Peyer's patch (tissue), 4 donors: Measurements from ENCODE around the gene PGGT1B.

Experiments used
- POLR2A ChIP-seq, 2 donors: fragments of 450-650 bp; IDR thresholded peaks; one replicate each; pipeline ENCODE4 v1.5.1; 2017; ENCODE audit warnings: antibody characterized with exemption in 2 of 2, mild to moderate bottlenecking in 2 of 2, moderate library complexity in 2 of 2
- TF ChIP-seq, protein P1 (sequence below), 6 experiments: fragments of 450-650 bp in 4 of 6; fragments of 200-600 bp in 2 of 6; sonication (generic) in 1 of 6; IDR thresholded peaks; one replicate each; pipeline ENCODE4 v1.5.1; 2017 to 2019; ENCODE audit warnings: antibody characterized with exemption in 6 of 6, mild to moderate bottlenecking in 3 of 6, moderate library complexity in 1 of 6

DNA sequence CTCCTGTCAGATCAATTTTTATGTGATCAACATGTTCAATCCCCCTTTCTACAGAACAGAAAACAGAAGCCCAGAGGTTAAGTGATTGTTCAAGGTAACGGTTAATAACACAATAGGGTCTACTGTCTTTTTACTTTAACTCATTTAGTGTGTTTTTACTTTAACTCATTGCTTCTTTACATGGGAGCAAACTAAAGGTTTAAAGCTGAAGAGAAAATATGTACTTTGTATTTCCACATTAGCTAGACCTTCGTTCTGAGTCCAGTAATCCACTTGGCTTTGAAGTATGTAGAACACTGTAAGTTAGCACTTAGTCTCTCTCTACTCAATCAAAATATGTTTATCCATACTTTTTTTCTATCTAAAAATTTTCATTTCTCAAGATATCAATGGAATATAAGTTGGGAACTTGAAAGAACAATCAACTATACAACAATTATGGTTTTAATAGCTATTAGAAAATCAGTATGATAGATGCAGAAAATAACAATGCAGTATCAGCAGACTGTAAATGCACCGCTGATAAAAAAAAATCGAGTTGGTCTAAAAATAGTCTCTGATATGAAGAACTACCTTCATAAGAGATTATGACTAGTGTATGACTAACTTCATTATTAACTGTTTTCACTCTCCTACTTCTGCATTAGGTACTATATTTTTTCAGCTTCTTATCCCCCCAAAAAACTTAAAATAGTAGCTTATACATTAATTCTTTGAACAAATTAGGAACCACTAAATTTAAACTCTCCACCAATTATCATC lies 20.6 kb downstream of the PGGT1B start:
- TF ChIP-seq, protein P1, sequence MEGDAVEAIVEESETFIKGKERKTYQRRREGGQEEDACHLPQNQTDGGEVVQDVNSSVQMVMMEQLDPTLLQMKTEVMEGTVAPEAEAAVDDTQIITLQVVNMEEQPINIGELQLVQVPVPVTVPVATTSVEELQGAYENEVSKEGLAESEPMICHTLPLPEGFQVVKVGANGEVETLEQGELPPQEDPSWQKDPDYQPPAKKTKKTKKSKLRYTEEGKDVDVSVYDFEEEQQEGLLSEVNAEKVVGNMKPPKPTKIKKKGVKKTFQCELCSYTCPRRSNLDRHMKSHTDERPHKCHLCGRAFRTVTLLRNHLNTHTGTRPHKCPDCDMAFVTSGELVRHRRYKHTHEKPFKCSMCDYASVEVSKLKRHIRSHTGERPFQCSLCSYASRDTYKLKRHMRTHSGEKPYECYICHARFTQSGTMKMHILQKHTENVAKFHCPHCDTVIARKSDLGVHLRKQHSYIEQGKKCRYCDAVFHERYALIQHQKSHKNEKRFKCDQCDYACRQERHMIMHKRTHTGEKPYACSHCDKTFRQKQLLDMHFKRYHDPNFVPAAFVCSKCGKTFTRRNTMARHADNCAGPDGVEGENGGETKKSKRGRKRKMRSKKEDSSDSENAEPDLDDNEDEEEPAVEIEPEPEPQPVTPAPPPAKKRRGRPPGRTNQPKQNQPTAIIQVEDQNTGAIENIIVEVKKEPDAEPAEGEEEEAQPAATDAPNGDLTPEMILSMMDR (IDR thresholded peaks at IDR 0.05) = no peak
- TF ChIP-seq POLR2A (IDR thresholded peaks at IDR 0.05) = no peak
